ENCODE results near the gene ARL15. TPM values are rescaled to one million over a fixed set of nuclear protein-coding genes. Genes with fewer than 3 reads are reported as not detected.

Gene ARL15
- total RNA-seq, 1 donor, result 28.1 TPM

- H3K4me3 ChIP-seq (ENCODE audit: low read depth, low read length), result no peak overlapping the region
- no peak for DNase-seq (ENCODE audit: low read depth)
- TF ChIP-seq CTCF (IDR thresholded peaks at IDR 0.05; ENCODE audit: insufficient read depth, low read depth, low read length), result no peak
Measured at GRCh38 chr5:54205453-54205852, 104.9 kb downstream of the ARL15 start.

GRCh38 chr5:54197018-54197417 lies 113.4 kb downstream of the ARL15 start:
- H3K4me3 ChIP-seq (ENCODE audit: low read depth, low read length), result no peak overlapping the region
- TF ChIP-seq CTCF (IDR thresholded peaks at IDR 0.05; ENCODE audit: insufficient read depth, low read depth, low read length), result no peak
- DNase-seq (ENCODE audit: low read depth), result no peak

- no peak for DNase-seq (ENCODE audit: low read depth)
- H3K4me3 ChIP-seq (ENCODE audit: low read depth, low read length), result no peak overlapping the region
- no peak for TF ChIP-seq CTCF (IDR thresholded peaks at IDR 0.05; ENCODE audit: insufficient read depth, low read depth, low read length)
Measured at GRCh38 chr5:54195701-54196100, 114.7 kb downstream of the ARL15 start.

- TF ChIP-seq CTCF (IDR thresholded peaks at IDR 0.05; ENCODE audit: insufficient read depth, low read depth, low read length), result no peak
- DNase-seq (ENCODE audit: low read depth), result no peak
- no peak overlapping the region for H3K4me3 ChIP-seq (ENCODE audit: low read depth, low read length)
Measured at GRCh38 chr5:54194318-54194717, 116.1 kb downstream of the ARL15 start.

GRCh38 chr5:54187694-54188093 lies 122.7 kb downstream of the ARL15 start:
- TF ChIP-seq CTCF (IDR thresholded peaks at IDR 0.05; ENCODE audit: insufficient read depth, low read depth, low read length), result no peak
- no peak for DNase-seq (ENCODE audit: low read depth)
- no peak overlapping the region for H3K4me3 ChIP-seq (ENCODE audit: low read depth, low read length)

GRCh38 chr5:54186912-54187445 lies 123.4 kb downstream of the ARL15 start:
- TF ChIP-seq CTCF (IDR thresholded peaks at IDR 0.05; ENCODE audit: insufficient read depth, low read depth, low read length), result no peak
- no peak for DNase-seq (ENCODE audit: low read depth)
- H3K4me3 ChIP-seq (ENCODE audit: low read depth, low read length), result no peak overlapping the region

- H3K4me3 ChIP-seq (ENCODE audit: low read depth, low read length), result no peak overlapping the region
- DNase-seq (ENCODE audit: low read depth), result no peak
- TF ChIP-seq CTCF (IDR thresholded peaks at IDR 0.05; ENCODE audit: insufficient read depth, low read depth, low read length), result no peak
Measured at GRCh38 chr5:54186108-54186507, 124.3 kb downstream of the ARL15 start.

All from fibroblast of villous mesenchyme (primary cell).